Measurements from ENCODE around the gene SETDB2. TPM values are rescaled to one million over a fixed set of nuclear protein-coding genes. Genes with fewer than 3 reads are reported as not detected.
A peak's percentile ranks its signal among the peaks of the same experiment; 100 is the strongest.

Gene SETDB2
- total and polyA plus RNA-seq, 2 of the 13 experiments (the other 11 are each of a cell fraction or from before 2014, with no cell fraction given) = 8.1 to 8.7 TPM

DNA sequence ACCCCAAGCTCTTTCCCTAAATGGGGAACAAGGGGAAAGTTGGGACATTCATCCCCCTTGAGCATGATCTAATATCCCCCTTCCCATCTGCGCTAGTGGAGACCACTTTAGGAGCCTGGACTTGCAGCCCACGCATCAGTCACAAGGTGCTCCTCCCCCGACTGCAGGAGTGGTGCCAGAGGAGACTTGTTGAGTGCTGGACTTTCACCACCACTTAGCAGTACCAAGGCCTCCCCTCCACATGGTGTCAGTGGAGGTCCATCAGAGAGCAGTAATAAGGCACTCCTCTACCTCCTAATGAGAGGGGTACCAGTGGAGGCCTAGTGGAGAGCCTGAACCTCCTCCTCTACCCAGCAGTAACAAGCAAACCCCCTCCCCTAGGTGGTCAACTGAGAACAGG lies 22.7 kb upstream of the SETDB2 start (continued):
- TF ChIP-seq, protein P1, sequence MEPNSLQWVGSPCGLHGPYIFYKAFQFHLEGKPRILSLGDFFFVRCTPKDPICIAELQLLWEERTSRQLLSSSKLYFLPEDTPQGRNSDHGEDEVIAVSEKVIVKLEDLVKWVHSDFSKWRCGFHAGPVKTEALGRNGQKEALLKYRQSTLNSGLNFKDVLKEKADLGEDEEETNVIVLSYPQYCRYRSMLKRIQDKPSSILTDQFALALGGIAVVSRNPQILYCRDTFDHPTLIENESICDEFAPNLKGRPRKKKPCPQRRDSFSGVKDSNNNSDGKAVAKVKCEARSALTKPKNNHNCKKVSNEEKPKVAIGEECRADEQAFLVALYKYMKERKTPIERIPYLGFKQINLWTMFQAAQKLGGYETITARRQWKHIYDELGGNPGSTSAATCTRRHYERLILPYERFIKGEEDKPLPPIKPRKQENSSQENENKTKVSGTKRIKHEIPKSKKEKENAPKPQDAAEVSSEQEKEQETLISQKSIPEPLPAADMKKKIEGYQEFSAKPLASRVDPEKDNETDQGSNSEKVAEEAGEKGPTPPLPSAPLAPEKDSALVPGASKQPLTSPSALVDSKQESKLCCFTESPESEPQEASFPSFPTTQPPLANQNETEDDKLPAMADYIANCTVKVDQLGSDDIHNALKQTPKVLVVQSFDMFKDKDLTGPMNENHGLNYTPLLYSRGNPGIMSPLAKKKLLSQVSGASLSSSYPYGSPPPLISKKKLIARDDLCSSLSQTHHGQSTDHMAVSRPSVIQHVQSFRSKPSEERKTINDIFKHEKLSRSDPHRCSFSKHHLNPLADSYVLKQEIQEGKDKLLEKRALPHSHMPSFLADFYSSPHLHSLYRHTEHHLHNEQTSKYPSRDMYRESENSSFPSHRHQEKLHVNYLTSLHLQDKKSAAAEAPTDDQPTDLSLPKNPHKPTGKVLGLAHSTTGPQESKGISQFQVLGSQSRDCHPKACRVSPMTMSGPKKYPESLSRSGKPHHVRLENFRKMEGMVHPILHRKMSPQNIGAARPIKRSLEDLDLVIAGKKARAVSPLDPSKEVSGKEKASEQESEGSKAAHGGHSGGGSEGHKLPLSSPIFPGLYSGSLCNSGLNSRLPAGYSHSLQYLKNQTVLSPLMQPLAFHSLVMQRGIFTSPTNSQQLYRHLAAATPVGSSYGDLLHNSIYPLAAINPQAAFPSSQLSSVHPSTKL (CRISPR knock-in tag; IDR thresholded peaks at IDR 0.05) = peak; percentile 44
- no peak for TF ChIP-seq ZBTB8A (CRISPR knock-in tag; IDR thresholded peaks at IDR 0.05; ENCODE audit: borderline replicate concordance, low read depth)
- TF ChIP-seq RNF219 (CRISPR knock-in tag; IDR thresholded peaks at IDR 0.05) = no peak
- TF ChIP-seq SALL1 (CRISPR knock-in tag; IDR thresholded peaks at IDR 0.05) = 0 out of 2 replicates have a peak, but pooled peaks have one; percentile 24
- TF ChIP-seq, protein P2, sequence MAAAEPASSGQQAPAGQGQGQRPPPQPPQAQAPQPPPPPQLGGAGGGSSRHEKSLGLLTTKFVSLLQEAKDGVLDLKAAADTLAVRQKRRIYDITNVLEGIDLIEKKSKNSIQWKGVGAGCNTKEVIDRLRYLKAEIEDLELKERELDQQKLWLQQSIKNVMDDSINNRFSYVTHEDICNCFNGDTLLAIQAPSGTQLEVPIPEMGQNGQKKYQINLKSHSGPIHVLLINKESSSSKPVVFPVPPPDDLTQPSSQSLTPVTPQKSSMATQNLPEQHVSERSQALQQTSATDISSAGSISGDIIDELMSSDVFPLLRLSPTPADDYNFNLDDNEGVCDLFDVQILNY (CRISPR knock-in tag; conservative IDR thresholded peaks at IDR 0.05) = no peak
- no peak for TF ChIP-seq ZNF260 (CRISPR knock-in tag; IDR thresholded peaks at IDR 0.05; ENCODE audit: borderline replicate concordance, low read depth)
- TF ChIP-seq AGO1 (IDR thresholded peaks at IDR 0.05; ENCODE audit: low read depth, low read length, poor library complexity, severe bottlenecking) = no peak
- no peak for TF ChIP-seq ZNF30 (CRISPR knock-in tag; IDR thresholded peaks at IDR 0.05)
- 0 out of 2 replicates have a peak, but pooled peaks have one; percentile 52 for TF ChIP-seq ZNF605 (CRISPR knock-in tag; IDR thresholded peaks at IDR 0.05)
- no peak for TF ChIP-seq ZNF644 (CRISPR knock-in tag; IDR thresholded peaks at IDR 0.05; ENCODE audit: low read depth)
- TF ChIP-seq SPEN (CRISPR knock-in tag; IDR thresholded peaks at IDR 0.05; ENCODE audit: low read depth) = 0 out of 2 replicates have a peak, but pooled peaks have one; percentile 29
- TF ChIP-seq, protein P3, sequence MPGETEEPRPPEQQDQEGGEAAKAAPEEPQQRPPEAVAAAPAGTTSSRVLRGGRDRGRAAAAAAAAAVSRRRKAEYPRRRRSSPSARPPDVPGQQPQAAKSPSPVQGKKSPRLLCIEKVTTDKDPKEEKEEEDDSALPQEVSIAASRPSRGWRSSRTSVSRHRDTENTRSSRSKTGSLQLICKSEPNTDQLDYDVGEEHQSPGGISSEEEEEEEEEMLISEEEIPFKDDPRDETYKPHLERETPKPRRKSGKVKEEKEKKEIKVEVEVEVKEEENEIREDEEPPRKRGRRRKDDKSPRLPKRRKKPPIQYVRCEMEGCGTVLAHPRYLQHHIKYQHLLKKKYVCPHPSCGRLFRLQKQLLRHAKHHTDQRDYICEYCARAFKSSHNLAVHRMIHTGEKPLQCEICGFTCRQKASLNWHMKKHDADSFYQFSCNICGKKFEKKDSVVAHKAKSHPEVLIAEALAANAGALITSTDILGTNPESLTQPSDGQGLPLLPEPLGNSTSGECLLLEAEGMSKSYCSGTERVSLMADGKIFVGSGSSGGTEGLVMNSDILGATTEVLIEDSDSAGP (CRISPR knock-in tag; IDR thresholded peaks at IDR 0.05; ENCODE audit: borderline replicate concordance) = peak; percentile 32; the same call in 1 of the 2 replicates
- TF ChIP-seq, protein P4, sequence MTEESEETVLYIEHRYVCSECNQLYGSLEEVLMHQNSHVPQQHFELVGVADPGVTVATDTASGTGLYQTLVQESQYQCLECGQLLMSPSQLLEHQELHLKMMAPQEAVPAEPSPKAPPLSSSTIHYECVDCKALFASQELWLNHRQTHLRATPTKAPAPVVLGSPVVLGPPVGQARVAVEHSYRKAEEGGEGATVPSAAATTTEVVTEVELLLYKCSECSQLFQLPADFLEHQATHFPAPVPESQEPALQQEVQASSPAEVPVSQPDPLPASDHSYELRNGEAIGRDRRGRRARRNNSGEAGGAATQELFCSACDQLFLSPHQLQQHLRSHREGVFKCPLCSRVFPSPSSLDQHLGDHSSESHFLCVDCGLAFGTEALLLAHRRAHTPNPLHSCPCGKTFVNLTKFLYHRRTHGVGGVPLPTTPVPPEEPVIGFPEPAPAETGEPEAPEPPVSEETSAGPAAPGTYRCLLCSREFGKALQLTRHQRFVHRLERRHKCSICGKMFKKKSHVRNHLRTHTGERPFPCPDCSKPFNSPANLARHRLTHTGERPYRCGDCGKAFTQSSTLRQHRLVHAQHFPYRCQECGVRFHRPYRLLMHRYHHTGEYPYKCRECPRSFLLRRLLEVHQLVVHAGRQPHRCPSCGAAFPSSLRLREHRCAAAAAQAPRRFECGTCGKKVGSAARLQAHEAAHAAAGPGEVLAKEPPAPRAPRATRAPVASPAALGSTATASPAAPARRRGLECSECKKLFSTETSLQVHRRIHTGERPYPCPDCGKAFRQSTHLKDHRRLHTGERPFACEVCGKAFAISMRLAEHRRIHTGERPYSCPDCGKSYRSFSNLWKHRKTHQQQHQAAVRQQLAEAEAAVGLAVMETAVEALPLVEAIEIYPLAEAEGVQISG (CRISPR knock-in tag; IDR thresholded peaks at IDR 0.05) = peak; percentile 82
- no peak for TF ChIP-seq U2AF2 (IDR thresholded peaks at IDR 0.05; ENCODE audit: low read depth, low read length)
- no peak for TF ChIP-seq HIC2 (CRISPR knock-in tag; IDR thresholded peaks at IDR 0.05; ENCODE audit: low read depth)
